ENCODE results near the gene FHAD1. TPM values are rescaled to one million over a fixed set of nuclear protein-coding genes. Genes with fewer than 3 reads are reported as not detected.

Gene FHAD1
- total and polyA plus RNA-seq, 2 of the 13 experiments (the other 11 are each of a cell fraction or from before 2014, with no cell fraction given) = not detected

DNA sequence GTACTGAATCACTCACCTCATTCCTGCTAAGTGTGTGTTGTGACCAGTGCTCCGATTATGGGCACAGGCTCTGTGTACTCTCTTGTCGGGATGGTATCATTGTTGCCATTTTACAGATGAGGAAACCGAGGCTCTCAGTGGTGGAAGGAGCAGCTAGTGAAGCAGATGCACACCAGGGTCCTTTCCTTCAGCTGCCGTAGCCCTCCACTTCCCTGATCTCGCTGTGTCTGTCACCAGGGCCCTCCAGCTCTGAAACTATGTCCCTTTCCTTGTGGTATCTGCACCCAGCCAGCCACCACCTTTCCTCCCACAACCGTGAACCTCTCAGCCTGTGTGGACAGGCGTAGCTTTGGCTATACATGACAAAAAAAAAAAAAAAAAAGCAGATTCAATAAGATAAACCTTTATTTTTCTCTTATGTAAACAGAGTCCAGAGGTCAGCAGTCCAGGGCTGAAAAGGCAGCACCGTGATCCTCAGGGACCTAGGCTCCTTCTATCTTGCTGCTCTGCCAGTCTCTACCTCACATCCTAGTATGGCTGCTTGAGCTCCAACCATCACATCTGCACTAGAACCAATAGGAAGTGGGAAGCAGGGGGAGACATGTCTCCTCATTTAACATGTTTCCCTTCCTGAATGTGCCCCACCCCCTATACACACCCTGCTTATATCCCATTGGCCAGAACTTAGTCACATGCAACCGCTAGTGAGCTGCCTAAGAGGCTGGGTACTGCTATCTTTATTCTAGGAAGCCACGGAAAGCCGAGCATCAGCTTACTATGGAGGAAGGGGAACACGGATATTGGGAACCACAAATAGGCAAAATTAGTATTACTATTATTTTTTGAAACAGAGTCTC is 49.2 kb upstream of the FHAD1 start:
- DNase-seq (ENCODE audit: low spot score) (no peak), FAIRE-seq (peak; percentile 37), ATAC-seq (peak; percentile 45)
- Histone ChIP-seq H2AFZ (ENCODE audit: low read length) (no peak overlapping the region), H3K9me3 (ENCODE audit: low read length) (no peaks in the 10 kb centered on the region), H3K4me1 (ENCODE audit: insufficient read depth, low read length) (peaks cover 73% of the 10 kb centered on the region), H3K79me2 (ENCODE audit: insufficient read depth, low read length) (peaks cover 63% of the 10 kb centered on the region), H3K27ac (ENCODE audit: extremely low read length, insufficient read depth, low read length) (peak overlapping the region; percentile 39), H3K4me2 (ENCODE audit: low read depth, low read length) (peak overlapping the region; percentile 38), H3K27me3 (ENCODE audit: control insufficient read depth in 1 of 2, insufficient read depth in 2 of 2, low read length in 2 of 2) (no peaks in the 10 kb centered on the region), H3K4me3 (replicated peaks in 1 of 3; ENCODE audit: insufficient read depth in 1 of 3, low read depth in 2 of 3, low read length in 3 of 3) (no peak overlapping the region), H3K36me3 (replicated peaks in 1 of 2; ENCODE audit: control insufficient read depth in 1 of 2, insufficient read depth in 2 of 2, low read length in 2 of 2) (peaks cover 5 to 13% of the 10 kb centered on the region in 2 experiments; a peak in 4 of 5 replicates), H4K20me1 (ENCODE audit: insufficient read depth, low read length) (peaks cover 34% of the 10 kb centered on the region), H3K9ac (ENCODE audit: insufficient read depth, low read depth, low read length) (no peak overlapping the region)
- 65% methylated on average over 10 of the region's 12 CpGs for WGBS (ENCODE audit: low lambda C conversion rate)
- ChIA-PET CTCF (ENCODE audit: low intra/inter-chr PET ratio, low total read pairs) (no interaction called here), POLR2A (interaction anchor here (0.8 to 5.1 kb wide), 5 partner anchors 9 to 45 kb away, joined by 3 to 28 read pairs (median 4); partner anchors contain the start of gene TMEM51)
- intact Hi-C loops (cut with micrococcal nuclease; ENCODE audit: unreplicated experiment) (loop anchor here (2.0 kb wide), 1 partner anchor 45 kb away; the partner anchor contains the start of gene TMEM51), in situ Hi-C loops (cut with HindIII; ENCODE audit: extremely low pct_ligation_motif_present, low pct_unique_long_range_greater_than_20kb) (no loop called here)
- BruUV-seq (replicated peaks) = no TSS peak
- TF ChIP-seq, protein P1, sequence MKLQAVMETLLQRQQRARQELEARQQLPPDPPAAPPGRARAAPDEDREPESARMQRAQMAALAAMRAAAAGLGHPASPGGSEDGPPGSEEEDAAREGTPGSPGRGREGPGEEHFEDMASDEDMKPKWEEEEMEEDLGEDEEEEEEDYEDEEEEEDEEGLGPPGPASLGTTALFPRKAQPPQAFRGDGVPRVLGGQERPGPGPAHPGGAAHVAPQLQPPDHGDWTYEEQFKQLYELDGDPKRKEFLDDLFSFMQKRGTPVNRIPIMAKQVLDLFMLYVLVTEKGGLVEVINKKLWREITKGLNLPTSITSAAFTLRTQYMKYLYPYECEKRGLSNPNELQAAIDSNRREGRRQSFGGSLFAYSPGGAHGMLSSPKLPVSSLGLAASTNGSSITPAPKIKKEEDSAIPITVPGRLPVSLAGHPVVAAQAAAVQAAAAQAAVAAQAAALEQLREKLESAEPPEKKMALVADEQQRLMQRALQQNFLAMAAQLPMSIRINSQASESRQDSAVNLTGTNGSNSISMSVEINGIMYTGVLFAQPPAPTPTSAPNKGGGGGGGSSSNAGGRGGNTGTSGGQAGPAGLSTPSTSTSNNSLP (IDR thresholded peaks at IDR 0.05; ENCODE audit: low read depth, low read length) = peak; percentile 56; the same call in 1 of the 2 replicates
- peak; percentile 71; the same call in 1 of the 2 replicates for TF ChIP-seq KDM1A (CRISPR knock-in tag; IDR thresholded peaks at IDR 0.05)
- TF ChIP-seq ZNF788 (CRISPR knock-in tag; IDR thresholded peaks at IDR 0.05; ENCODE audit: borderline replicate concordance) = no peak
- no peak for TF ChIP-seq ZNF354B (CRISPR knock-in tag; IDR thresholded peaks at IDR 0.05)
- 0 out of 2 replicates have a peak, but pooled peaks have one; percentile 39 for TF ChIP-seq GATAD2A (CRISPR knock-in tag; IDR thresholded peaks at IDR 0.05)
- TF ChIP-seq MIER3 (CRISPR knock-in tag; IDR thresholded peaks at IDR 0.05; ENCODE audit: borderline replicate concordance) = no peak
- 0 out of 2 replicates have a peak, but pooled peaks have one; percentile 14 for TF ChIP-seq POGZ (CRISPR knock-in tag; IDR thresholded peaks at IDR 0.05)
- TF ChIP-seq NR2F1 (CRISPR knock-in tag; IDR thresholded peaks at IDR 0.05) = no peak
- no peak for TF ChIP-seq SIX4 (CRISPR knock-in tag; IDR thresholded peaks at IDR 0.05)
- TF ChIP-seq HOXA3 (CRISPR knock-in tag; IDR thresholded peaks at IDR 0.05) = peak; percentile 19; the same call in 1 of the 2 replicates
- TF ChIP-seq, protein P2, sequence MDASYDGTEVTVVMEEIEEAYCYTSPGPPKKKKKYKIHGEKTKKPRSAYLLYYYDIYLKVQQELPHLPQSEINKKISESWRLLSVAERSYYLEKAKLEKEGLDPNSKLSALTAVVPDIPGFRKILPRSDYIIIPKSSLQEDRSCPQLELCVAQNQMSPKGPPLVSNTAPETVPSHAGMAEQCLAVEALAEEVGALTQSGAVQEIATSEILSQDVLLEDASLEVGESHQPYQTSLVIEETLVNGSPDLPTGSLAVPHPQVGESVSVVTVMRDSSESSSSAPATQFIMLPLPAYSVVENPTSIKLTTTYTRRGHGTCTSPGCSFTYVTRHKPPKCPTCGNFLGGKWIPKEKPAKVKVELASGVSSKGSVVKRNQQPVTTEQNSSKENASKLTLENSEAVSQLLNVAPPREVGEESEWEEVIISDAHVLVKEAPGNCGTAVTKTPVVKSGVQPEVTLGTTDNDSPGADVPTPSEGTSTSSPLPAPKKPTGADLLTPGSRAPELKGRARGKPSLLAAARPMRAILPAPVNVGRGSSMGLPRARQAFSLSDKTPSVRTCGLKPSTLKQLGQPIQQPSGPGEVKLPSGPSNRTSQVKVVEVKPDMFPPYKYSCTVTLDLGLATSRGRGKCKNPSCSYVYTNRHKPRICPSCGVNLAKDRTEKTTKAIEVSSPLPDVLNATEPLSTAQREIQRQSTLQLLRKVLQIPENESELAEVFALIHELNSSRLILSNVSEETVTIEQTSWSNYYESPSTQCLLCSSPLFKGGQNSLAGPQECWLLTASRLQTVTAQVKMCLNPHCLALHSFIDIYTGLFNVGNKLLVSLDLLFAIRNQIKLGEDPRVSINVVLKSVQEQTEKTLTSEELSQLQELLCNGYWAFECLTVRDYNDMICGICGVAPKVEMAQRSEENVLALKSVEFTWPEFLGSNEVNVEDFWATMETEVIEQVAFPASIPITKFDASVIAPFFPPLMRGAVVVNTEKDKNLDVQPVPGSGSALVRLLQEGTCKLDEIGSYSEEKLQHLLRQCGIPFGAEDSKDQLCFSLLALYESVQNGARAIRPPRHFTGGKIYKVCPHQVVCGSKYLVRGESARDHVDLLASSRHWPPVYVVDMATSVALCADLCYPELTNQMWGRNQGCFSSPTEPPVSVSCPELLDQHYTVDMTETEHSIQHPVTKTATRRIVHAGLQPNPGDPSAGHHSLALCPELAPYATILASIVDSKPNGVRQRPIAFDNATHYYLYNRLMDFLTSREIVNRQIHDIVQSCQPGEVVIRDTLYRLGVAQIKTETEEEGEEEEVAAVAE (CRISPR knock-in tag; IDR thresholded peaks at IDR 0.05; ENCODE audit: borderline replicate concordance) = no peak
- TF ChIP-seq CEBPG (CRISPR knock-in tag; IDR thresholded peaks at IDR 0.05) = no peak
- TF ChIP-seq FOXA3 (CRISPR knock-in tag; IDR thresholded peaks at IDR 0.05) = peak; percentile 59; the same call in 1 of the 2 replicates
- TF ChIP-seq TCF12 (IDR thresholded peaks at IDR 0.05) = no peak
- TF ChIP-seq TCF12 (CRISPR knock-in tag; IDR thresholded peaks at IDR 0.05) = no peak
- TF ChIP-seq NPAS2 (CRISPR knock-in tag; IDR thresholded peaks at IDR 0.05; ENCODE audit: borderline replicate concordance) = no peak
- 0 out of 2 replicates have a peak, but pooled peaks have one; percentile 31 for TF ChIP-seq IRF2 (CRISPR knock-in tag; IDR thresholded peaks at IDR 0.05)
- 0 out of 2 replicates have a peak, but pooled peaks have one; percentile 35 for TF ChIP-seq REPIN1 (CRISPR knock-in tag; IDR thresholded peaks at IDR 0.05; ENCODE audit: borderline replicate concordance, low read depth)
- no peak for TF ChIP-seq ZNF766 (CRISPR knock-in tag; IDR thresholded peaks at IDR 0.05; ENCODE audit: borderline replicate concordance)
- TF ChIP-seq ADNP (CRISPR knock-in tag; IDR thresholded peaks at IDR 0.05) = no peak

Data from HepG2 (cell line).